NCI-H524 (cell line): ENCODE measurements around the gene GGCT.

ENCODE experiments used
- DNase-seq, 2 experiments: peaks; one replicate each; lab custom pipeline; 2025; lab: John Stamatoyannopoulos, UW

The GGCT gene

DNA sequence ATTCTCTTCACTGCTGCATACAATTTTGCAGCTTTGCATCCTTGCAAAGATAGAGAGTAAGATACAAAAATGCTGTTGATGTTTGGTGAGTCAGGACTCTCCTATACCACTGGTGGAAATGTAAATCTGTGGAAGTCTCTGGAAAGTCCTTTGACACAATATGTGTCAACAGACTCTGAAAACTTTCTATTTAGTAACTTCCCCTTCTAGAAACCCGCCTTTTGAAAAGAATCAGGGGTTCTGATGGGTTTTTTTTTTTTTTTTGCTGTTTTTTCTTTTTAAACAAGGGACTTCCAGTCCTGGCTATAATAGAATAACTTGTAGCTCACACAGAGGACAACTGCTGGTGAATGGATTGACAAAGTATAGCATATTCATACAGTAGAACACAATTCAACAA lies 42.5 kb downstream of the GGCT start:
- no peak for DNase-seq

DNA sequence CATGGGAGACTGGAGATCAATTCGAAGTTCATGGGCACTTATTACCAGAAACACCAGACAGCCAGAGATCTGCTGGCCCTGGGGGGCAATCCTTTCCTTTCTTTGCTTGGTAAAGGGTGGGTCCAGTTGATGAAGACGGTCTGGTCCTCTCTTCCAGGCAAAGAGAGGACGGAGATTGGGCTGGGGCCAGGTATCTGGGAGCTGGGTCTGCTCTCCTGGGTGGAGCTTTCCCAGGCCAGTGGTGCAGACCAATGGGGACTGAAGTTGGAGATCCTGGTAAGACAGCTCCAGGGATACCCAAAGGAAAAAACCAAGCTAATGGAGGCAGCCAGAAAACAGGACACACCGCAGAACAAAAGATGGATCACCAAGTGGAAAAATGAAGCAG lies 44.4 kb downstream of the GGCT start:
- DNase-seq, result no peak

DNA sequence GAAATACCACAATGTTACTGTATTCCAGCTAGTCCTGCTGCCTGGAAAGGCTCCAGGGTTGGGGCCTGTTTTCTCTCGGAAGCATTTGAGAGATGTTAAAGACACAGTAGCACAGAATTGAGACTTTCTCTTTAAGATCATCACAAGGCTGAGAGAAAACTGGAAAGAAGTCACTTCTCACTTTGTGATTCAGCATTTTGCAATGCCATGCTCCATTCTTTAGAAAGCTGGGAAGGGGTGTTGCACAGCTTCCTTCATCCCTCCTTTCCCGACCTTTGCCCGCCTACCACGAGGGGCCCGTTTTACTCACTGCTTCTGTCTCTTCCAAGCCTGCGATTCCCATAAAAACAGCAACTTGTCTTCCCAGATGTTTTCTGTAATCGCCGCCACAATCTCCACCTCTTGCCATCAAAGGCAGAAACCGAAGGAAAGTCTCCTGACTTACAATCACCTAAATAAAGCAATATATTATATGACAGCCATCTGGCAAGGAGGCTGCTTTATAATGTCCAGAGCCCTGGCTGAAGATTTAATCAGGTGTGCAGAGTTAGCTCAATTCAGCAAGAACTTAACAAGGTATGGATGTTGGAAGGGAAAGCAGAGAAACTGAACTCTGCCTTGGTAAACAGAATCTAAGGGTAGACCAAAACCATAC lies 44.9 kb downstream of the GGCT start:
- no peak for DNase-seq

DNA sequence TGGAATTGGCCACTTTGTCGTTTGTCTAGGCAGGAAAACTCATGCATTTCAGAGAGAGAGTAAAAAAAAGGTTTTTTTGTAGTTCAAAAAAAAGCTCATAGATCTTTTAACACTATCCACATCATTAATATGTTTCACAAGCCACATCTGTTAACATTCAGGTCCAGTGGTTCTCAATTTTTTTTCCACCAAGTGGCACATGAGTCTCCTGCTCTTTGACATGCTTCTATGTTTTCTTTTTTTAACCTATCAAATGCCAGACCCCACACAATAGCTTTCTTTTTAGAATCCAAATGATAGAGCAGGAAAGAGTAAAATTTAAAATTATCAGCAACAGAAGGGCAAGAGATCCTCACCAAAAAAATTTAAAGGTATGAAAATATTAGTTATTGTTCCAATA lies 46.3 kb downstream of the GGCT start:
- no peak for DNase-seq

DNA sequence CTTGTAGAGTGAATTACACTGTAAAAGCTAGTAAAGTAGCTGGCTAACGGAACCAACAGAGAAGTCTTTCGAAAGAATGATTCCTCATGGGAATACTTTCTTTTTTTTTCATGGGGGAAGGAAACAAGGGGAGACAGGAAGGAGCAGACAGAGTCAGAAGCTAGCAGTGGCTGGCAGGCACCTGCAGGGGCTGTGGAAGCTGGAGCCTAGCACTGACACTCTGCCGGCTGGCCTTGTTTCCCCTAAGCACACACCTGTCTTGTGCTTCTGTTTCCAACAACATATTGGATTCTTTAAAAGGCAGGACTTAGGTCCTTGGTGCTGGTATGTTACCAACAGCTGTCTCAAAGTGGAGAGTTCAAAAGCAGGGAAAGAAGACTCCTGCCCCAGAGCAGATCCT lies 50.7 kb downstream of the GGCT start:
- DNase-seq, result peak in 1 of 2 experiments; percentile 63

DNA sequence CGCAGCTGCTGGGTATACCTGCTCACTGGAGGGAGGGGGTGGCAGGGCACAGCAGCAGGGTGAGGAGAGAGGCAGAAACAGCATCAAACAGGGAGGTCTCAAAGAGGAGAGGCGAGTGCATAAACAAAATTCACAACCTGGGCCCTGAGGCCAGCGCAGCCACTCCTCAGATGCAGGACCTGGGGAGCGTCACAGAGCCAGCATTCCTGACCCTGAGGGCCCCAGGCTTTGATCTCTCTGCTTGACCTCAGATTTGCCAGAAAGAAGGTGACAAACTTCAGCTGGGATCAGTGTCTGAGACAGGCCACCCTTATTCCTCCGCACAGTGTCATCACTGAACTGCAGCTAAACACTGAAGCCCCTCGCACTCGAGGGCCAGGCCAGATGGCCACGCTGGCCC lies 51.6 kb downstream of the GGCT start:
- DNase-seq, result peak in 1 of 2 experiments; percentile 59

DNA sequence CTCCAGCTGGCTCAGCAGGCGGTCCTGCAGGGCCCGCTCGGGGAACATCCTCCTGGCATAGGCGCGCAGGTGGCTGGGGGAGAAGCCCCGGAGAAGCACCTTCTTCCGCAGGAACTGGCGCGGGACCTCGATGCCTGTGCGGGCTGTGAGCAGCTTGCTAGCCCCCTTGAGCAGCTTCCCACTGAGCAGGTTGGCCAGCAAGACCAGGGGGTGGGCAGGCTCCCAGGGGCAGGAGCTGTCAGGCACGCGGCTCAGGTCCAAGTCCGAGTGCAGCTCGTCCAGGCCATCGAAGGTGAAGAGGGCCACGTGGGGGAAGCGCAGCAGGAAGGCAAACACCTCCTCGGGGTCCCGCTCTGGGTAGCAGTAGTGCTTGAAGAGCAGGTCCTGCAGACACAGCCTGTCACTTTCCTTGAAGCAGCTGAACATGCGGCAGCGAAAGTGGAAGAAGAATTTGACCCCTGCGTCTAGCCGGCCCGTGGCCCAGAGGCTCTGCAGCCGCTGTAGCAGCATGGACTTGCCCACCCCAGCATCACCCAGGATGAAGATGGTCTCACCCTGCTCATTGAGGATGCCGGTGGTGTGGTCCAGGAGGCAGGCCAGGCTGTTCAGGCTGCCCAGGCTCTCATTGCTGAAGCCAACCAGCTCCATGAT lies 52.2 kb downstream of the GGCT start:
- DNase-seq, result no peak

DNA sequence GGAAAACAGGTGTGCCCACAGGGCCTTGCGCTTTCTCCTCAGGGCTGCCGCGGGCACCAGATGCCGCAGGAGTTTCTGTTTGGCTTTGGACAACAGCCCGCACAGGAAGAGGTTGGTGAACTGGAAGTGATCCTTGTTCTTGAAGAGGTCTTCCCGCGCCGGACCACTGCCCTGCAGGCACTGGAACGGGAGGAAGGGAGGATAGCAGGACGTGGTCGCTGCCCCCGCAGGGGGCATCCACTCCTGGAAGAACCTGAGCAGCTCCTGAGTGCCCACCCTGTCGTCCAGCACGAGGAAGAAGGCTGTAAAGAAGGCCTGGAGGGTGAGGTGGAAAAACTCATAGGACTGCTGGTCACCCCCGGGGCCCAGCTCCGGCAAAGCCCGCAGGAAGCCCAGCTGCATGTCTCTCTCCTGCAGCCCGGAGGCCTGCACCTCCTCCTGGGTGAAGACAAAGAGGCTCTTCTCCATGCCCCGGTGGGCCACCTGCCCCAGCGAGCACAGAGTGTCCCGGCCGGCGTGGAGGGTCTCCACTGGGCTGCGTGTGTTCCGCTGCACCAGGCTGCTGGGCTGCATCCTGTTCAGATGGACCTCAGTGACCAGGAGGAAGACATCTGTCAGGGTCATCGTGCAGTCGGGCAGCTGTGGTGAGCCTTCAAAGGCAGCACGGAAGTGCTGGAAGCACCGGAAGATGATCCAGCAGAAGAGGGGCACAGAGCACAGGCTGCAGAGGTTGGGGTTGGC lies 52.9 kb downstream of the GGCT start:
- DNase-seq, result no peak

DNA sequence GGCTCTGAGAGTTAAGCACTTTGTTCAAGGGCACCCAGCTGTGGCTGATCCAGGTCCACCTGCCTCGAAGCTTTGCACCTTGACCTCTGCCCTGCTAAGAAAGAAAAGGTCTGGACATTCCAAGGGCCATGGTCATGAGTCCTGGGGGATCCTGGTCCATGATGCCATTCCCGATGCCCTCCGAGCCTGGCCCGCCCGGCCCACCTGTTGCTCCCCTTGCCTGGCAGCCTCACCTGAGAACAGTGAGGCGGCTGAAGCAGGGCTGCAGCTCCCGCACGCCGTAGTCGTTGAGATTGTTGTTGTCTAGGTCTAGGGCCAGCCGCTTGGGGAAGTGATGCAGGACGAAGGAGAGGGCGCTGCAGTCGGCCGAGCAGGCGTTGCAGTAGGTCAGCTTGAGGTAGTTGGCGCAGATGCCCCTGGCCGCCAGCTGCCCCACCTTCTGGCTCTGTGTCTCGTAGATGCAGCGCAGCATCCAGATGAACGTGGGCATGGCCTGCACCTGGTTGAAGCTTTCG lies 53.6 kb downstream of the GGCT start:
- no peak for DNase-seq

DNA sequence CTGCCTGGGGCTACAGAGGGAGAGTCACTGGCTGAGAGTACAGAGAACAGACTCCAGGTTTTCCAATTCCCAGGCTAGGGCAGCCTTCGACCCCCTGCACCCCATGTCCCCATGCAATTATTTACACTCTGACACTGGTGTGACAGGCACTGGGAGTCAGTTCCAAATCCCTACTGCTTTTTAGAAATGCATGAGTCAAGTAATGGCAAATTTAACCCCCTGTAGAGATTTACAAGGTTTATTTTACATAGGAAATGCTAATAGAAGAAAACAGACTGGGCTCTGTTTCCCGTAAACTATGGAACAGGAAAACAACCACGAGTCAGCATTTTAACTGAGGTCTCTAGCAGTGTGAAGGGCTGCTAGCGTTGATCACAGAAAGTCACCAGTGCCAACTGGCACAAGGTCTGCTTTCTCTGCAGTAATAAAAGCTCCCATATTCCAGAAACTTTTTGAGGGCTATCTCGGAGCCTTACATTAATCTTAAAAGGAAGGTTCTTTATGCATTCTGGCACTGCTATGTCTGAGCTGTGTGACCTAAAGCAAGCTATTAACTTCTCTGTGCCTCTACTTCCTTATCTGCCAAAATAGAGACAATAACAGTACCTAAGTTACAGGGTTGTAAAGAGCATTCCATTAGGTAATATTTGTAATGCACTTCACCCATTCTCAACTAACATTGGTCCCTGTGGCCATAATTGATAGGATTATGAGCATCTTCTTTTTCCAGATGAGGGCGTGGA lies 54.2 kb downstream of the GGCT start:
- DNase-seq, result no peak

DNA sequence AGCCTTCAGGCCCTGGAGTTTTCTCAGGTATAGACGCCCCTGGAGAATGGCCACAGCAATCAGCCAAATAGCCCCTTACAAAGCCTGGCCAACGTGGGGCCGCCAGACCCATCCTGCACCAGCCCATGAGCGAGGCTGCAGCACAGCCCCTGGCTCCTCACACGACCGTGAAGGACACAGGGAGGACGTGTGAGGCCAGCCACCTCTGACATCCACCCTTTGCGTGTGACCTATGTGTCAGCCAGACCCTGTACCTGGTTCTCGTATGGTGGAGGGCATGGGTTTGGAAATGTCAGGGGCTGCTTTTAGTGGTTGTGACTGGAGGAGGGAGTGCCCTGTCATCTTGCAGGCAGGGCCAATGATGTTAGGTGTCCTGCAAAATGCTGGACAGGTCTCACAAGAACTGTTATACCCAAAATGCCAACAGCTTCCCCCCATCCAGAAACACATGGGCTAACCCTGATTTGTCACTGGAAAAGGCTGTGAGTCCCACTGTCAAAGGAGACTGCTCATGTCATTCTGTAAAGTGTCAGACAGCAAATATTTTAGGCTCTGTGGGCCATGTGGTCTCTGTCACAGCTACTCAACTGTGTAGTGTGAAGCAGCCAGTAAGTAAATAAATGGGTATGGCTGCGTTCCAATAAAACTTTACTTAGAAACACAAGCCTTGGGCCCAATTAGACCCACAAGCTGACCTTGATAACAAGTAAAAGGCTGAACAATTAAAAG lies 56.0 kb downstream of the GGCT start:
- DNase-seq, result no peak

DNA sequence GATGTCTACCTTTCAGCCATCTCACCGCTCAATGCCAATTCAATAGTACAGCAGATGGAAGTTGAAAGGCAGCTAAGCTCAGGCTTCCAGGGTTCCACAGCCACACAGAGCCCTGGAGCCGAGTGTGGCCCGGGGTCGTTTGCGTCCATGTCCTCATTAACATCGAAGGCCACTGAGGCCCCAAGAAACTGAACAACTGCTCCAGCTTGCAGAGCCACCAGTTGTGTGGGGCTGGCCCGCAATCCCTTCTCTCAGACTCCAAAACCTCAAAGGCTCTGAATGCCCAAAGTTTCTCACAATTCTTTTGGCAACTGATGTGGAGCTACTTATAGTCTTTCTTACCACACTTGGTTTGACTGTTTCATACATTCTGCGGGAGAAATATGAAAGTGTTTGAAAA lies 57.2 kb downstream of the GGCT start:
- no peak for DNase-seq
